Fibroblast of skin of right biceps (primary cell): Measurements from ENCODE around the gene ARHGAP44.

Source experiments
- DNase-seq: peaks from one replicate; pipeline ENCODE4 v3.0.0-alpha.2; 2013

Gene ARHGAP44

DNA sequence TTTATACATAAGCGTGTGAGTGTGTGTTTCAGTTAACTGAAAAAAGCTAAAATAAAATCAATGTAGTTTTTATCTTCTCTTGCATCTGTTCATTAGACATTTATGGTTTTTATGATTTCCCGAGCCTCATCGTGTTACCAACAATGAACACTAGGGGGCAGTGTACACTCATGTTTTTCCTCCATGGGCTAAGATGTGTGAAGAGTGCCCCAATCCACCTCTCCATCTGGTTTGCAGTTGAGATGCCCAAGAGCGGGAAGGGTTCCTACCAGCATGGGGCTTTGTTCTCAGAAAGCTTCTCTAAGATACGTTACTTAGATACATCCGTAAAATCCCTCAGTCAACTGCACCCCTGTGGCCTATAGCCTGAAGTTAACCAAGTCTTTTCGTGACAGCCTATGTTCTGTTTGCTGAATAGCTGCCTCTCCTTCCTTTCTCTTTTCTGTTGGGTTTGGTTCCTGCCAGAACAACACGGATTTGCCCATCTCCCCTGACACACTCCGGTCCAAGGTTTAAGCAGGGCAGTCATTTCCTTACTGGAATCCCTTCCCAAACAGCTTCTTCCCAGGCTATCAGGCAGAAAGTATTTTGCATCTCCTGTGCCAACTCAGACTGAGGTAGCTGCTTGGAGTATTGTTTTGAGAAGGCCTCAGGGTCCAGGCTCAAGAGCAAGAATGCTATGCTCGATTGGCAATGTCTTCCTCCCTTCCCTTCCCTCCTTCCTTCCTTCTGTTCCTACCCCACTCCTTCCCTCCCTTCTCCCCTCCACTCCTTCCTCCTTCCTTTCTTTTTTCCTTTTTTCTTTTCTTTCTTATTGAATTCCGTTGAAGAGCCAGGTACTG lies 241.4 kb downstream of the ARHGAP44 start:
- peak; percentile 80 for DNase-seq

DNA sequence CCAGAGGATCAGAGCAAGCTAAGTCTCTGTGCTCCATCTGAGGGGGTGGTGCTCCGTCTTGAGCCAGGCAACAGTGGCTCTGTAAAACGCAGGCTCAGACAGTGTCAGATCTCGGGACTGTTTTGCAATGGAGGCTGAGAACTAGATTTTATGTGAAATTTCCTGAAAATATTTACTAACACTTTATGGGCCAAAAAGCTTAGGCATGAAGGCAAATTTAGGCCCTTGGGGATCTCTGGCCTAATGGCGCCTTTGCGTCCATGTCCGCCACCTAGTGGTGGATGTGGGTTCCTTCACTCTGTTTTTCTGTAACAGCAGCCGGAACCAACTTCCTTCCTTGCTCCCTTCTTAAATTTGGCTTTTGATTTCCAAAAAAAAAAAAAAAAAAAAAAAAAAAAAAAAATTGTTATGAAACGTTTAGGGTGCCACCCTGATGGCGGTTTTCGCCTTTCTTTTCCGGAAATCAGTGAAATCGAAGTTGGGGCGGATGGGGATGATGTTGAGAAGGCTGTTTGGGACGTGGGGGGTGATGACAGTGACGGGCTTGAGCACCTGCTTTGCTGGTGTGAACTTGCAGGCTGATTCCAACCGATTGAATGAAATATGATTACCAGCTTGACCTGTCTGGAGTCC lies 242.5 kb downstream of the ARHGAP44 start:
- peak; percentile 53 for DNase-seq

DNA sequence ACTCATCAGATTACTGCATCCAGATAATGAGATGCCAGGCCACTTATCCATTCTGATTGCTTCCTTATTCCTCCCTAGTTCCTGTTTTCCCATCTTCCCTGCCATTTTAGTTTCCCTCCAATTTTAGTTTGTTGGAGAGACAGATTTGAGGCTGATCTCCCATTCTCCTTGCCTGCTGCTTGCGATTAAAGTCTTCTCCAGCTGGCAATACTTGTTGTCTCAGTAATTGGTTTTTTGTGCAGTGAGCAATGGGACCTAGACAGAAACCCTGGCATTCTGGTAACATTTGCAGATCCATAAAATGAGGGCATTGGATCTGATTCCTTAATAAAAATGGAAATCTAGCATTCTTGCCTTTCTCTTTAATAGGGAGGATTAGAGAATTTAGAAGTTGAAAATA lies 246.1 kb downstream of the ARHGAP44 start:
- no peak for DNase-seq

DNA sequence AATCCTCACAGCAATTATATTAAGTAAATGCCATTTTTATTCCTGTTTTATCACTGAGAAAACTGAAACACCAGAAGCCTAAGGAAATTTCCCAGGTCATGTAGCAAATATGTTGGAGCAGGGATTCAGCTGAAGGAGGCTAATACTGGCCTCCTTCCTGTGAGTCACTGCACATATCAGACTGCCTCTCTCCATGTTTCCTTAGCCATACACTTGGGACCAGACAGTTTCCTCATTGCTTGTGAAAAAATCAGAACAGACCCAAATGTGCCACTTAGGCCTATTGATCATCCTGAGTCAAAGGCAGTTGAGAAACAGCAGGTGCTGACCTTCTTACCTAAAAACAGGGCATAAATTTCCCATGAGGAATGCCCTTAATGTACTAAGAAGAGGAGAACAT lies 247.5 kb downstream of the ARHGAP44 start:
- DNase-seq, result peak; percentile 63

DNA sequence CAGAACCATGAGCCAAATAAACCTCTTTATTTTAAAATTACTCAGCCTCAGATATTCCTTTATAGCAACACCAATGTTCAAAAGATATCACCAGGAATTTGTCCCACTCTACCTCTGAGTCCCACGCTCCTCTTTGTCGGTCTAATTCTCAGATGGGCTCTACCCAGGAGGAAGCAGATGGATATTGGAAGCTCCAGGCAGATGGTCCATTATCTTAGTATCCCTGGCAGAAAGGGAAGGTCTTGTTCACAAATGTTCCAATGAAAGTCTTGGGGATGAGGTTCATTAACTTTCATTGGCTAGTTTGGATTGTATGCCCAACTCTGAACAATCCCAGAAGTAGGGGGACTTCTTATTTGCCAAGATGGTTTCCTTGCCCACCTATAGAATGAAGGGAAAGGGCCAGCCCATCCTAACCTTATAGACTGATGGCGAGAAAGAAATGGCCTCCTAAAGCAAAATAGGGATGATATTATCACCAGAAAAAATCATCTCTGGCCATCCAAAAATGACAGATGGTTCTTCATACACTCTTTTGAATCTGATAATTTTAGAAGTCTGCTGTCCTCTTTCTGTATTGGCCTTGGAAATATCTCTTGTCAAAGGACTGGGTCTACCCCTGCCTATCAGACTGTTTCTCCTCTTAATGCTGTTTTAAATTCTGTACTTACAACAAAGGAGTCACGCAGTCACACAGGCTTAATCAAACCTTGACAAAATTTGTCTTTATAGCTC lies 249.8 kb downstream of the ARHGAP44 start:
- DNase-seq, result no peak
